HG03095 (cell line): ENCODE data around the gene ARHGAP28.

Source experiments
- ATAC-seq: cut with Tn5 transposase; IDR thresholded peaks from one replicate; pipeline ENCODE4 v1.9.1; 2021; ENCODE audit warnings: moderate library complexity; ENCODE audit not compliant: unreplicated experiment

Gene ARHGAP28

GRCh38 chr18:6859676-6860422 is 130.3 kb downstream of the ARHGAP28 start:
- ATAC-seq, result no peak

- ATAC-seq, result no peak
Measured at GRCh38 chr18:6860804-6861448, 131.4 kb downstream of the ARHGAP28 start.

DNA sequence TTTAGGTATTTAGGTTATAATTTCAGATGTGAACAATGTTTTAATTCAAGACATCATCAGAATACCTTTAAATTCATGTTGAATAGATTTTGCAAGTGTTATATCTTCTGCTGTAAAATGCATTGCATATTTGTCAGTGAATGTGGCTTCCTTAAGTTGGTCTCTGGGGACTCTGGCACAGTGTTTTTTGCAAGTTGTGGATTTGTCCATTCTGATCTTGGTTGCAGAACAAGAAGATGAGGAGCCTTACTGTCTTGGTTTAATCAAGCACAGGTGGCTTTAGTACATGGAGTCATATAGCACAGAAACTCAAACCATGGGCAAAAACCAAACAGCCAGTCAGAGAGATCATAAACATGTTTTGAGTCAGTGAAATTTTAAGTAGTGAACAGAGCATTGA is 135.7 kb downstream of the ARHGAP28 start:
- ATAC-seq, result no peak

DNA sequence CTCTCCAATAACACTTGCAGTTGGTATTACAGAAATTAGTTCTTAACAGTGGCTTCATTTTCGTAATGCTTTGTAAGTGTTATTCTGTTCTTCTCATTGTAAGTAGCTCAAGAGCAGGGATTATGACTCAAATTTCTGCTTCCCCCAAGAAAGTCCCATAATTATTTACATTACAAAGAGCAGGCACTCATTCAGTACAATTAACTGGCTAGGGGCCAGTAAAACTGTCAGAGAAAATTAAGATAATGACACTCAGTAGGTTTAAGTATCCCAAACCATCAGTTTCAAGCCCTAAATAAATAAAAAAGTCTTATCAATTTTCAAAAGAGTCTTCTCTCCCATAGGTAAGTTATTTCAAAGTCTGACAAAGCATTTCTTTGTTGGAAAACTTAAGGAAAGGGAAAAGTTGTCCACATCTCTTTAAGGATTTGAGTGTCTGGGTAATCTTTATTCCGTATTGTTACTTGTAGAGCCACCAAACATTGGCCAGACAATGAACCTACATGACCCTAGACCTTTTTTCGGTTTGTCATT is 137.1 kb downstream of the ARHGAP28 start:
- no peak for ATAC-seq

- no peak for ATAC-seq
Measured at GRCh38 chr18:6868033-6868432, 138.5 kb downstream of the ARHGAP28 start.

- ATAC-seq, result no peak
Measured at GRCh38 chr18:6871566-6871965, 142.1 kb downstream of the ARHGAP28 start.

- ATAC-seq, result no peak
Measured at GRCh38 chr18:6873040-6873751, 143.7 kb downstream of the ARHGAP28 start.

DNA sequence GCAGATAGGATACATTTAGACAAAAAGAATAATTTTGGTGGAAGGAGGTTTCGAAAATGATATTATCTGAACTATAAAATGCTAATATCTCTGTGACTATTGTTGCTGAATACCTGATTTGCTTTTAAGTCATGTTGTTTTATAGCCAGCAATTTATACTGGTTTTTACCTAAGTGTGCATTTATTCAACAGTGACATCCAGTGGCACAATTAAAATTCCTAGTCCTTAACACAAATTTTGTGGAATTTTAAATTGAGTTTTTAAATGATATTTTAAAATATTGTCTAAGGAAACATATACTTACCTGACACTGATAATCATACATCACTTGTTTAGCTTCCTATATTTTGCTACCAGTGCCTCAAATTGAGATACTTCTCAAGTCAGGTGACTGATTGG is 144.8 kb downstream of the ARHGAP28 start:
- ATAC-seq, result no peak

DNA sequence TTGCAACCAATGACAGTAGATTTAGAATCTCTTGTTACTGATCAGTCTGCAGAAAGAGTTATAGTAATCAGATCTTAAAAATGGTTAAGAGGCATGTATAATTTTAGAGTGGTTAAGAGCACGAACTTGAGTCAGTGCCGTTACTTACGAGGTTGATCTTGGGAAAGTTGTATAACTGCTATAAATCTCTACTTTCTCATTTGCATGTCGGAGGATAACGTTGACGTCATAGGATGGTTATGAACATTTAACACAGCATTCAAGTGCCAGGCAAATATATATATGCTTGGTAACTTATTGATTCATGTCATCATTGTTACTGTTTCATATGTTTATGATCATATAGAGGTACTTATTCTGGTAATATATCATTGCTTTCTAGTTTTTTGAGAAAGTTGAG is 146.2 kb downstream of the ARHGAP28 start:
- ATAC-seq, result no peak

DNA sequence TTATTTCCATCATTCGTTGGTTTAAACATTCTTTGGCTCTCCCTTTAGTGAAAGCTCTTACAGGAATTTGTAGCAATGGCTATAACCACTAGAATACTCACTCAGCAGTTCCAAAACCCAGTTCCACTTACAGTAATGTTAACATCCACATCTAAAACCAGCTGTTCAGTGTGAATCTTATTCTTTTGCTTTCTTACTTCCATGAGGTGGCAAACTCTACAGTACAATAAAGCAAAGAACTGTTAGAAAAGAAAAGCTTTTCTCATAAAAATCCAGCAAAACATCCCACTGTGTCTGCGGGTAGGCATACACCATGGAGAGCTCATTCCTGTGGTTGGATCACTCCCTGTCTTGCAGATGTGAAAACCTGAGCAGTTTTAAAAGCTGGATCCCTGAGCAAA is 147.1 kb downstream of the ARHGAP28 start:
- no peak for ATAC-seq

DNA sequence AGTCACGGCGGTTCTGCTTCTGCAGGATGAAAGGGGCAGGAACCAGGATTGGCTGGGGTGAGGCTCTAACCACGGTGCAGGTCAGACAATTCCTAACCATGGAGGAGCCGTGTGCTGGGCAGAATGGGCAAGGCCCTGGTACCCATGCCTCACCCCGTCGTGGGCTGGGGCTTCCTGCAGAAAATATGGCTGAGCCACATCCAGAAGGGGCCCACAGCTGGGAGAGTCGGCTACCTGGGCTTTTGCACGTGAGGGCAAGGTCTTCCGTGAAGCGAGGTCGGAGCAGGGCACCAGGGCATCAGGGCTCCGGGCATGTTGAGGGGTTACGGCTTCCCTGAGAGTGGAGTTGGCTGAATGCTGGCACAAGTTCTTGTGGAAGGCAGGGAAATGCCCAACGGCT is 147.8 kb downstream of the ARHGAP28 start:
- no peak for ATAC-seq

DNA sequence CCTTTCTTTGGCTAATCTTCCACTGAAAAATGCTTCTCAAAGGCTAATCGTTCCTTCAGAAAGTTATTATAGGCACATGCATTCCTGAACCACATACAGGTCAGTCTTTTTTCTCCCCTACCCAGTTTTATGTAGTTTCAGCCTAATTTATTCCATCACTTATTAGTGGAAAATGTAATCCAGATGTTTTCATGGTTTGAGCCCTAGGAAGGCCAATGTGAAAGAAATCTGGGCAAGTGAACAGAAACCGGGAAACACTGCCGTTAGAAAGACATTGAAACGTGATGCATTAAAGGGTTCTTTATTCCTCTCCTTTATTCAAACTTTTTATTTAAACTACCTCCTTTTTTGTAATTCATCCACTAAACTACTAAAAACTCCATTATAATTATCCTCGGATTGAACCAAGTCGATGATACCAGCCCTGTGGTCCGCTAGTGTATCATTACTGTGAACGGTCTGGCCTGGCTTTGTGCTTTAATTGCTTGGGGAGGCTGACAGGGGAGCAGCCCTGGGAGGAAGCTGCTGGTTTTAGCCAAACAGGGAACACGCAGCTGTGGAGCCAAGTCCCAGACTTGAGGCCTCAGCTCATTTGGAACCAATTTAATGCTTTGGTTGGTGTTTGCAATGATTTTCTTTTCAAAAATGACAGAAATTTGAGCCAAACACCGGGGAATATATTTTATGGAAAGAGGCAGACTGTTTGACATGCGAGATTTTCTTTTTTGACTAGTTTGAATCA is 149.2 kb downstream of the ARHGAP28 start:
- no peak for ATAC-seq

DNA sequence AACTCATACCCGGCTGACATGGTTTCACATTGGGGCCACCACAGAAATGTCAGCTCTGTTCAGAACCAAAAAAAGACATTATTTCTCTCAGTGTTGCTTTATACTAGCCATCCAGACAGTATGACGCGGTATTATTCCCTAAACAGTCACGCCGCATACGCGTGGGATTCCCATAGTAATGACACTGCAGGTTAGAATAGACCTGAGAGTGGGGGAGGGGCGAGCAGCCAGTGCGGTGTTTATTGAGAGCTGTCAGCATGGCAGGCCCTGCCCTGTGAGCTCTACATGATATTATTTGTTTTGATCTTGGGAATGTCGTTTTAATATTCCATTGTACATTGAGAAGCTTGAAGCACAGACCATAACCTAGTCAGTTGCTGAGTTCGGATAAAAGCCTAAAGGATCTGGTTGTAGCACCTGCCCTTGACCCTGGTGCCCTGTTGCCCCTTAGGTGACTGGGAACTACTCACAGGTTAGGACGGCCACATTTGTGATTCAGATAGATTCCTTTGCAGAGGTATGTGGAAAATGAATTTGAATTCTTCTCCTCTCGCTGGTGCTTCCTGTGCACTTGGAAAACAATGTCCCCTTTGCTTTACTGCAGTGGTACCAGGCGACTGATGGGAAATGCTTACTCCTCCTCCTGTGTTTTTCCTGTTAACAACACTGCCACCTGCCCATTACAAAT is 150.1 kb downstream of the ARHGAP28 start:
- no peak for ATAC-seq

- ATAC-seq, result no peak
Measured at GRCh38 chr18:6881034-6881820, 151.7 kb downstream of the ARHGAP28 start.

GRCh38 chr18:6882401-6882800 is 152.9 kb downstream of the ARHGAP28 start:
- ATAC-seq, result no peak

DNA sequence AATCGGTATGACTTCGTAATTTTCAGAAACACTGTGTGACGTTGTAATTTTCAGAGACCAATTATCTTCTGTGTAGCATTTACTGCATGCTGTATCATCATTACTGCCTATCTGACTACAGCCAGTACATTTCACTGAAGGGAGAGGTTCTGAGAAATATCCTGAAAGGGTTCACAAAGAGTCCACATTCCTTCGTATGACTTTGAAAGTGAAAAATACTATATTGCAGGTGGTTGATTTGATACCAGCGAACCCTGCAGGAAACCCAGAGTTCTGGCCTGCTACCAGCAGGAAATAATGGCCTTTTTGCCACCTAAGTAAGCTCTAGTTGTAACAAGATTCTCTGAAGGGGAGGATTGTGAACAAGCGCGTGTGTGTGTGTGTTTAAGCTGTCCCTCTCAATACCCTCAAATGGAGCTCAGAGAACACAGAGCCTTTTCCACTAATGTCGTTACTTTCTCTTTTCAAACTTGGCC is 155.5 kb downstream of the ARHGAP28 start:
- ATAC-seq, result no peak

DNA sequence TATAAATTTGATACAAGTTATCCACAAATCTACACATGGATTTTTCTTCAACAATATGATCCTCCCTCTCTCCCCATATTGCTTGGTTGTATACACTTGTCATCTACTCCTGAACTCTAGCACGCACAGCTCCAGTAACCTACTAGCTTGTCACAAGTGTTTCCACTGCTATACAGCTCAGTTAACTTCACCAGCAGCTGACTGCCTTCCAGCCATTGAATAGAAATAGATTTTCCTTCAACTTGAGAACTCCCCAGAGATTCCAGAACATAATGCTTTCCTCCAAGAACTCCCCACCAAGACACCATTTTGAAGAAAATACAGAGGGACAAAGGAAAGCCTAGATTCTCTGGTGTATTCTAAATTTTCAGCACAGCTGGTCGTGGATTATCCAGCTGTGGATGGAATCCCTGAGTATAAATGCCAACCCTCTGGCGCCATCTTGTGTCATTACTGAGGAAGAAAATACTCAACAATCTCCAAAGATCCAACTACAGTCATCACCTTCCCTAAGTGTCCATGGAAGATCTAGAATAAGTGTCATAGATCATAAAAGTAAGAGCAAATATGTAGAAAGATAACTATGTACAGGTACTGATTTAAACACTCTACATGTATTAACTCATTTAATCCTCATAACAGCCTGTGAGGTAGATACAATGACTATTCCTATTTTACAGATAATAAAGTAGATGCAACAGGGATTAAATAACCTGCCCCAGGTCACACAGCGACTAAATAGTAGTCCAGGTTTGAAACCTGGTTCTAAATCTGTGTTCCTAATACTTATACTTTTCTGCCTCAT is 156.7 kb downstream of the ARHGAP28 start:
- no peak for ATAC-seq

DNA sequence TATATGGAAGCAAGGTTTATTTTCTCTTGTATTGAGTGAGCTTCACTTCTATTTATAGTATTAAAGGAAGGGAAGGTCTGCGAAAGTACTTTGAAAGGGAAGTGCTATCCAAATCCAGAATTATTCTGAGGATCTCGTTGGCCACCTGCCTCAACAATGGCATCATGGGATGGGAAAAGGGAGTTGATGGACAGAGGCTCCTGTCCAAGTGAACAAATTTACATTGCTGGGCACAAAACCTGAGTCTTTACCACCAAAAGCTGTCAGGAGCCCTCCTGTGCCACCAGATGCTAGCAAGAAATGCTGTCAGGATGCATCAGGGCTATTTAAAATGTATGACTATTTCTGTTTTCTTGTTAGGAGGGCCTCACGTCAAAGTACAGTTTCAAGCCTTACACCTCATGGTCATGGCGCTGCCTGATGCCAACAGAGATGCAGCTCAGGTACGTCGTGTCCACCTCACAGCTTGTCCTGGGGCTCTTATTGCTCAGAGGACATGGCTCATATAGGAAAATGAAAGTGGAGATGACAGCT is 157.3 kb downstream of the ARHGAP28 start:
- ATAC-seq, result no peak

DNA sequence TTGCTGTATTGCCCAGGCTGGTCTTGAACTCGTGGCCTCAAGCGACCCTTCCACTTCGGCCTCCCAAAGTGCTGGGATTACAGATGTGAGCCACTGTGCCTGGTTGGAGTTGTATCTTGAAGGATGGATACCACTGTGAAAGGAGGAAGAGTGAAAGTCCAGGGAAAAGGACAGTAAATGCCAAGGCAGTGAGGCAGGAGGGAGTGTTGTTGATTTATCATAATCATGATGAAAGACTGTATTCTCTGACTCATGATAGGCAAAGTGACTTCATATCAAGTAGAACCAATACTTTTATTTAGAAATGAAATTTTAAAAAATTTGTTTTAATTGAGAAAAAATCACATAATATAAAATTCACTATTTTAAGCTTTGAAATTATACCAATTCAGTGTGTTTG is 162.3 kb downstream of the ARHGAP28 start:
- no peak for ATAC-seq
